Spinal cord (tissue), 10 donors: ENCODE measurements around the gene BCL2L14. TPM values are rescaled to one million over a fixed set of nuclear protein-coding genes. Genes with fewer than 3 reads are reported as not detected.
"Not testable (repeated sequence)": the region's sequence is repeated elsewhere in the genome, so short reads cannot be mapped to it uniquely, and the experiment has no call there.

ENCODE experiments used
- DNase-seq, 6 donors: peaks; one replicate each; pipeline versions ENCODE4 v3.0.0 to v3.0.0-alpha.2; 2013 to 2015; ENCODE audit warnings: low spot score in 6 of 6, low read depth in 4 of 6
- H3K27ac ChIP-seq: one replicate; pipeline ENCODE4 v1.5.1; 2013; ENCODE audit warnings: low read depth, low read length, control low read depth
- H3K27me3 ChIP-seq: one replicate; pipeline ENCODE4 v1.6.1; 2013; ENCODE audit warnings: low read length; ENCODE audit not compliant: control insufficient read depth, insufficient read depth
- H3K36me3 ChIP-seq: one replicate; pipeline ENCODE4 v1.6.1; 2013; ENCODE audit warnings: low read length; ENCODE audit not compliant: control insufficient read depth, insufficient read depth
- H3K4me1 ChIP-seq: one replicate; pipeline ENCODE4 v1.6.1; 2013; ENCODE audit warnings: low read length; ENCODE audit not compliant: control insufficient read depth, insufficient read depth
- H3K4me3 ChIP-seq: one replicate; pipeline ENCODE4 v1.5.1; 2013; ENCODE audit warnings: low read depth, low read length, control low read depth
- H3K9me3 ChIP-seq: one replicate; pipeline ENCODE4 v1.6.1; 2013; ENCODE audit warnings: low read length; ENCODE audit not compliant: control insufficient read depth, insufficient read depth
- WGBS: methylation state at CpG from one replicate; pipeline ENCODE4 v1.1.5; 2013; ENCODE audit warnings: missing lambda C conversion rate; ENCODE audit not compliant: insufficient coverage; 5-methylcytosine and 5-hydroxymethylcytosine counted together
- polyA plus RNA-seq, 2 donors: library from polyadenylated mRNA; unstranded; fragments of 120-200 nt; gene quantifications; one replicate each; pipeline ENCODE4 v1.2.1, GENCODE V29; 2013; ENCODE audit not compliant: insufficient read length in 2 of 2
- total RNA-seq, 2 donors: library from RNA; depleted of rRNA in 1 of 2; stranded (reverse); fragments of 120-200 nt in 1 of 2; fragments of >200 nt in 1 of 2; gene quantifications; one replicate each; pipeline versions ENCODE4 v1.2.3 to v1.2.4, GENCODE V29; 2013 to 2014
- donor health status: healthy.

BCL2L14 gene
- total and polyA plus RNA-seq, 4 donors = 0.25 to 1.0 TPM; not detected in 2

DNA sequence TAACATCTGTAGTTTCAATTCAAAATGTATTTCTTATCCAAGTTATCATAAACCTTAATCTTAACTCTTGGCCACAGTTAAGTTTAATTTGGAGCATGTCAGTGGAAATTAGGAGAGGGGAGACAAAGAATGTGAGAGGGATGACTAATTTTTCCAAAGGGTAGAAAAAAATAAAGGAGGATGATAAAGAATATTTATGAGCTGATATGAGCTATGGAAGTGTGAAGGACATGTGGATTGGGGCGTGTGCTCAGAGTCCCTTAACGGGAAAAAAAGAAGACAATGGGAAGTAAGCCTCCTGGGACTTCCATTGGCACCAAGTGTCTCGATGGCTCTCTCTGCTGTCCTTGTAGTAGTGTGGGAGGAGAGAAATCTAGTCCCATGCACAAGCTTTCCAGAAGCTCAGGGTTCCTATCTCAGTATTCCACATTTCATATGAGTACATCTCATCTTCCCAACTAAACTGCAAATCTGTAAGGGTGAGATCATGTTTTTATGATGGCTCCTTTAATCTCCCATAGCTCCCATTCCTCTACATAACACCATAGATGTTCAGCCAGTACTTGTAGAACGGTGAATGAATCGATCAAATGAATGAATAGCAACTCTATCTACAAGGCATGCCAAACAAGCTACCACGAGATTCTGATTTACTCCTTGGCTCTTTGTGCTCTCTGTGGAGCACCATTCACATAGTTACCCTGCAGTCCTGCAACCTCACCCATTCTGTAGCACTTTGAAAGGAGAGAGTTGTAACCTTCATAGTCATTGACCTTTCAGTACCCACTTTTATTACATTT is 27.4 kb downstream of the BCL2L14 start:
- H3K27me3 ChIP-seq = no peaks in the 10 kb centered on the region
- no peaks in the 10 kb centered on the region for H3K9me3 ChIP-seq
- no peak for DNase-seq
- no peak overlapping the region for H3K4me3 ChIP-seq
- no peaks in the 10 kb centered on the region for H3K4me1 ChIP-seq
- H3K27ac ChIP-seq = no peak overlapping the region
- 86% methylated on average over 4 of the region's 6 CpGs for WGBS
- H3K36me3 ChIP-seq = no peaks in the 10 kb centered on the region

DNA sequence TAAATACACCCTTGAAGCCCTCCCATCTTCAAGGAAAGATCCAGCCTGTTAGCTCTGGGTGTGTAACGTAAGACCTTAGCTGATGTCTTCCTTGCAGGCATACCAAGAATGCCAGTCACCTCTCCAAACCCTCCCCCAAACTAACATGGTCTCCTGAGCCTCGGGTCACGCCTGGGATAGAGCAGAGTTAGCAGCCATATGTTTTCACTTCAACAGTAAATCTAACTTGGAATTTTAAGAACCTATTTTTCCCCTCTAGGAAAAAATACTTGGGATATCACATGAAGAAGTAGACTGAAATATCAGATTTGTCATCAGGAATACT is 27.9 kb downstream of the BCL2L14 start:
- no peak for DNase-seq
- no peak overlapping the region for H3K27ac ChIP-seq
- no peaks in the 10 kb centered on the region for H3K4me1 ChIP-seq
- peaks cover under 1% of the 10 kb centered on the region for H3K36me3 ChIP-seq
- no peak overlapping the region for H3K4me3 ChIP-seq
- WGBS = 88% methylated on average over 1 of the region's 3 CpGs
- H3K27me3 ChIP-seq = no peaks in the 10 kb centered on the region
- H3K9me3 ChIP-seq = no peaks in the 10 kb centered on the region

- H3K9me3 ChIP-seq = no peaks in the 10 kb centered on the region
- H3K27me3 ChIP-seq = no peaks in the 10 kb centered on the region
These were observed 28.4 kb downstream of the BCL2L14 start for GRCh38 chr12:12099102-12099501.

DNA sequence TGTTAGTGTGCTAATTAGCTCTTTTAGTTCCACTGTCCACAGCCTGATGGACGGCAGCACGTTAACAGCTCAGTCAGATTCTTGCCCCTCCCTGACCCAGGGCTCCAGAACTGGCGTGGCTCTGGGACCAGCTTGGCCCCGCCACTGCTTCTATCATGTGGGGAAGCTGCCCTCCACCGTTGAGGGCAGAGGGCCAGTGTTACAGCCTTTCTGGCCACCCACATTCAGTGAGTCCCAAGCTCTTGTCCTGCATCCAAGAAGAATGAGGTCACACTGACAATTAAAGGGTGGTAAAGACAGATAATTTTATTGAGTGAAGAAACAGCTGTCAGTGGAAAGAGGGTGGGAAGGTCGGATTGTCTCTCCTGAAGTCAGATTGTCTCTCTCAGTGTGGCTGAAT is 36.9 kb downstream of the BCL2L14 start:
- Histone ChIP-seq H3K27me3 (no peaks in the 10 kb centered on the region), H3K4me1 (no peaks in the 10 kb centered on the region), H3K36me3 (peaks cover 11% of the 10 kb centered on the region), H3K27ac (no peak overlapping the region), H3K4me3 (no peak overlapping the region), H3K9me3 (peaks cover 11% of the 10 kb centered on the region)
- 93% methylated on average over 6 of the region's 6 CpGs for WGBS
- DNase-seq = no peak

More at GRCh38 chr12:12099102-12099501, 28.4 kb downstream of the BCL2L14 start:
- Histone ChIP-seq H3K36me3 (peaks cover 3% of the 10 kb centered on the region), H3K4me3 (no peak overlapping the region), H3K27ac (no peak overlapping the region), H3K4me1 (no peaks in the 10 kb centered on the region)
- 63% methylated on average over 2 of the region's 6 CpGs for WGBS
- no peak for DNase-seq

GRCh38 chr12:12108441-12109058 is 37.8 kb downstream of the BCL2L14 start:
- H3K4me1 ChIP-seq = no peaks in the 10 kb centered on the region
- no peak overlapping the region for H3K4me3 ChIP-seq
- no peaks in the 10 kb centered on the region for H3K27me3 ChIP-seq
- DNase-seq = no peak
- peaks cover 11% of the 10 kb centered on the region for H3K9me3 ChIP-seq
- WGBS = no CpG with 5 or more reads among the region's 1 CpG
- H3K27ac ChIP-seq = no peak overlapping the region
- H3K36me3 ChIP-seq = peaks cover 11% of the 10 kb centered on the region

- Histone ChIP-seq H3K36me3 (peaks cover 12% of the 10 kb centered on the region), H3K9me3 (peaks cover 11% of the 10 kb centered on the region)
- not testable (repeated sequence) for H3K4me1 ChIP-seq, H3K27me3 ChIP-seq, DNase-seq, H3K27ac ChIP-seq, H3K4me3 ChIP-seq
- 80% methylated on average over 14 of the region's 37 CpGs for WGBS
These were observed 40.3 kb downstream of the BCL2L14 start for GRCh38 chr12:12110923-12111555.

DNA sequence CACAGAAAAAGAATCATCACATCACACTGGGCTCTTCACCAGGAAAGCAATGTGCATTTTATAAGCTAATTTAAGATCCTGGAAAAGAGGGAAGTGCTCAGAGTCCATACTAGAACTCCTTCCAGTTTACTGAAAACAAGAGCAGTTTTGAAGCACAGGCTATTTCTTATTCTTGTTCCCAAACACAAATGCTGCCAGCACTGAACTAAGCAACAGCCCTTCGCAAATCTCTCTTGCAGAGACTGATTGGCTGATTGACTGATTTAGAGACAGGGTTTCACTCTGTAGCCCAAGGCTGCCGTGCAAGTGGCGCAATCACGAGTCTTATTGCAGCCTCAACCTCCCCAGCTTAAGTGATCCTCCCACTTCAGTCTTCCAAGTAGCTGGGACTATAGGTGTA is 44.8 kb downstream of the BCL2L14 start:
- H3K36me3 ChIP-seq = peaks cover 7% of the 10 kb centered on the region
- no peaks in the 10 kb centered on the region for H3K27me3 ChIP-seq
- DNase-seq = peak in 1 of 6 donors; percentile 62
- no peaks in the 10 kb centered on the region for H3K9me3 ChIP-seq
- WGBS = 67% methylated on average over 1 of the region's 4 CpGs
- no peak overlapping the region for H3K4me3 ChIP-seq
- H3K4me1 ChIP-seq = peaks cover 7% of the 10 kb centered on the region
- no peak overlapping the region for H3K27ac ChIP-seq

DNA sequence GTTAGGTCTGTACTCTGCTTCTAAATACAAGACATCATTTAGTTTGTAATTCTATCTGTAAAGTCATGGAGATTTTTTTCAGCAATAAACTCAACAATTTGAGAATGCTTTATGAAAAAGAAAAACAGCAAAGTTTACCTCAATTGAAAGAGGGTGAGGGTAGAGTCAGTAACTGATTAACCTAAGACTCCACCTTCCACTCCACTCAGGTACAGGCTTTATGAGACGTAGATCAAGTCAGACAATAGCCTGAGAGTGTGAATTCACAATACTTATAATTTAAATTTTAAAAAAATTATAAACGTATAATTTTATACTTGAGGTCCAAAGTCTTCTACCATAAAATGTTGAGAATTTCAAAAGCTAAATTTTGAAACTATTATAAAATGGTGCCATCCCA is 45.9 kb downstream of the BCL2L14 start:
- H3K27ac ChIP-seq = no peak overlapping the region
- WGBS = no CpG with 5 or more reads among the region's 2 CpGs
- peaks cover 7% of the 10 kb centered on the region for H3K4me1 ChIP-seq
- DNase-seq = no peak
- peaks cover 8% of the 10 kb centered on the region for H3K36me3 ChIP-seq
- H3K4me3 ChIP-seq = no peak overlapping the region
- H3K9me3 ChIP-seq = no peaks in the 10 kb centered on the region
- H3K27me3 ChIP-seq = no peaks in the 10 kb centered on the region

GRCh38 chr12:12121061-12121460 is 50.3 kb downstream of the BCL2L14 start:
- Histone ChIP-seq H3K36me3 (peaks cover 8% of the 10 kb centered on the region), H3K27me3 (no peaks in the 10 kb centered on the region), H3K9me3 (no peaks in the 10 kb centered on the region), H3K4me3 (no peak overlapping the region), H3K27ac (no peak overlapping the region), H3K4me1 (no peaks in the 10 kb centered on the region)
- DNase-seq = no peak
- WGBS = 92% methylated on average over 4 of the region's 5 CpGs
